K562 (cell line): ENCODE measurements around the gene DESI2. TPM values are rescaled to one million over a fixed set of nuclear protein-coding genes. Genes with fewer than 3 reads are reported as not detected.

ENCODE experiments used
- FOXA1 ChIP-seq: fragments of 450-650 bp; IDR thresholded peaks from 2 replicates; pipeline ENCODE4 v1.6.1; 2016; ENCODE audit warnings: mild to moderate bottlenecking, borderline replicate concordance
- JUN ChIP-seq, 2 experiments: sonication (generic) in 1 of 2; formaldehyde crosslinking in 1 of 2; IDR thresholded peaks; 2 replicates each; pipeline versions ENCODE4 v1.6.1 to v1.8.0; 2012 to 2022; ENCODE audit warnings: borderline replicate concordance in 2 of 2, mild to moderate bottlenecking in 2 of 2, improper control_type of control experiment in 1 of 2, low read depth in 1 of 2, low read length in 1 of 2, missing genetic modification reagents in 1 of 2
- NCOR1 ChIP-seq: fragments of 450-650 bp; IDR thresholded peaks from 2 replicates; pipeline ENCODE4 v1.6.1; 2016; ENCODE audit warnings: mild to moderate bottlenecking, moderate library complexity
- NEUROD1 ChIP-seq: fragments of 150-350 bp; IDR thresholded peaks from 2 replicates; pipeline ENCODE4 v1.6.1; 2014; ENCODE audit warnings: borderline replicate concordance, low read length, low read depth; ENCODE audit not compliant: partially characterized antibody
- NFE2L1 ChIP-seq: fragments of 450-650 bp; IDR thresholded peaks from 2 replicates; pipeline ENCODE4 v1.6.1; 2016; ENCODE audit warnings: missing genetic modification characterization, low read depth, mild to moderate bottlenecking, missing compliant biosample characterization, moderate library complexity, borderline replicate concordance
- POU5F1 ChIP-seq: fragments of 150-350 bp; IDR thresholded peaks from 2 replicates; pipeline ENCODE4 v1.6.1; 2014; ENCODE audit warnings: borderline replicate concordance, low read length, low read depth, mild to moderate bottlenecking; ENCODE audit not compliant: partially characterized antibody
- RBM14 ChIP-seq: fragments of 200-400 bp; formaldehyde crosslinking; IDR thresholded peaks from 2 replicates; pipeline ENCODE4 v1.6.1; 2018; ENCODE audit warnings: low read depth, mild to moderate bottlenecking, low read length, moderate library complexity, borderline replicate concordance; ENCODE audit not compliant: insufficient read depth
- SRSF7 ChIP-seq: fragments of 200-400 bp; formaldehyde crosslinking; optimal IDR thresholded peaks from 2 replicates; pipeline ENCODE3; 2017; ENCODE audit warnings: mild to moderate bottlenecking, low read depth, low read length
- TBL1XR1 ChIP-seq, 2 experiments: IDR thresholded peaks; 2 replicates each; pipeline ENCODE4 v1.6.1; 2012; ENCODE audit warnings: improper control_type of control experiment in 2 of 2, low read length in 2 of 2, mild to moderate bottlenecking in 1 of 2
- ZNF347 ChIP-seq: fragments of 450-650 bp; formaldehyde crosslinking; IDR thresholded peaks from 2 replicates; pipeline ENCODE4 v1.4.0; 2020; ENCODE audit warnings: low read depth, mild to moderate bottlenecking, moderate library complexity
- ZNF584 ChIP-seq: fragments of 200-800 bp; sonication (Bioruptor generic); IDR thresholded peaks from 2 replicates; pipeline ENCODE4 v1.6.1; 2016; ENCODE audit warnings: low read depth, mild to moderate bottlenecking, missing genetic modification characterization, missing compliant biosample characterization
- ZNF77 ChIP-seq: fragments of 250-450 bp; sonication (Bioruptor Pico); IDR thresholded peaks from 2 replicates; pipeline ENCODE4 v1.5.0; 2020
- ZSCAN29 ChIP-seq: fragments of 450-650 bp; IDR thresholded peaks from 2 replicates; pipeline ENCODE4 v1.6.1; 2017
- polyA plus RNA-seq, 8 experiments: library from polyadenylated mRNA; depleted of rRNA in 4 of 8; stranded (reverse) in 5 of 8; unstranded in 3 of 8; fragments of >200 nt; fragmentation: Nextera tagmentation in 2 of 8; fragmentation: Illumina TruSeq in 1 of 8; extraction: Ambion mirVana in 2 of 8; extraction: Trizol in 1 of 8; gene quantifications; 2 replicates each; pipeline versions ENCODE4 v1.2.1 to v1.2.3, GENCODE V29; 2011 to 2014; ENCODE audit warnings: inconsistent platforms in 1 of 8, missing spikeins in 1 of 8
- total RNA-seq, 7 experiments: library from RNA; depleted of rRNA in 6 of 7; stranded (reverse); fragments of >200 nt in 6 of 7; fragmentation: Illumina TruSeq in 2 of 7; extraction: Trizol in 2 of 7; gene quantifications; 2 replicates each; pipeline versions ENCODE4 v1.2.1 to v1.2.3, GENCODE V29; 2011 to 2021; ENCODE audit warnings: low replicate concordance in 1 of 7
- TF ChIP-seq, protein P1 (sequence below): fragments of 450-650 bp; formaldehyde crosslinking; conservative IDR thresholded peaks from 2 replicates; pipeline ENCODE4 v1.4.0; 2022; ENCODE audit warnings: mild to moderate bottlenecking, missing genetic modification characterization
- TF ChIP-seq, protein P2 (sequence below): fragments of 450-650 bp; formaldehyde crosslinking; IDR thresholded peaks from 2 replicates; pipeline ENCODE4 v1.4.0; 2022; ENCODE audit warnings: missing genetic modification characterization
- TF ChIP-seq, protein P3 (sequence below): fragments of 250-450 bp; sonication (Bioruptor Pico); IDR thresholded peaks from 2 replicates; pipeline ENCODE4 v1.4.0; 2020; ENCODE audit warnings: mild to moderate bottlenecking
- TF ChIP-seq, protein P4 (sequence below): sonication (generic); formaldehyde crosslinking; IDR thresholded peaks from 2 replicates; pipeline ENCODE4 v1.9.0; 2022; ENCODE audit warnings: mild to moderate bottlenecking, missing genetic modification reagents

The DESI2 gene
- total and polyA plus RNA-seq, 9 of the 15 experiments (the other 6 are each of a cell fraction or from before 2014, with no cell fraction given), result 17.4 to 59.4 (median 38.4) TPM

DNA sequence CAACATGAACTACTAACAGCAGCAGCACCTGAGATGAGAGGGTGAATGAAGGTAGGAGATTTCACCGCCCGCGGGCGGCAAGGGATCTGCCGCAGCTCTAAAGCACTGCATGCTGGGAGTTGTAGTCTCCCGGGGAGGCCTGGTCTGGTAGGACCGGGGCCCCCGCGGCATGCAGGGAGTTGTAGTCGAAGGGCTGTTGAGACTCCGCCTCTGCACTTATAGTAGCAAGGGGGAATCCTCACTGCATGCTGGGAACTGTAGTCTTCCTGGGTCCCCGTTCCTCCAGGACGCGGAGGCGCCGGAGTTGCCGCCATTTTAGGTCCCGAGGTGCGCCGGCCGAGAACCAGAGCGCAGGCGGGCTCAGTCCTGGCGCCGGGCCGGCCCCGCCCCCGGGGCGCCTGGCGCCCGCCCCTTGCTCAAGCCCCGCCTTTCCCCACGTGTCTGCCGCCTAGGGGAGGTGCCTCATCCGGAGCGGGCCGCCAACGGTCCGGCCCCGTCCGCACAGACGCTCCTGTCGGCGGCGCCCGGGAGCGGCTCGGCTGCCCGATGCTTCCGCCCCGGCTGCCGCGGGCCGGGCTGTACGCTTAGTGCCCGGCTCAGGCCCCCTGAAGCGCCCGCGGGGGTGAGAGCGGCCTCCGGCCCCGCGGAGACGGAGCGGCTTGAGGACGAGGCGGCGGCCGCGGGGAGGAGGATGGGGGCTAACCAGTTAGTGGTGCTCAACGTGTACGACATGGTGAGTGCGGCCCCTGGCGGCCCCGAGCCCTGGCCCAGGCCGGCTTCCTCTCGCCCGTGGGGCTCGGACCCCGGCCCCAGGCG lies at the start of gene DESI2 (continued):
- TF ChIP-seq RBM14, result no peak
- no peak for TF ChIP-seq NFE2L1 (tag)
- TF ChIP-seq ZNF77, result no peak
- TF ChIP-seq FOXA1, result no peak
- no peak for TF ChIP-seq NEUROD1
- no peak for TF ChIP-seq SRSF7
- TF ChIP-seq, protein P1, sequence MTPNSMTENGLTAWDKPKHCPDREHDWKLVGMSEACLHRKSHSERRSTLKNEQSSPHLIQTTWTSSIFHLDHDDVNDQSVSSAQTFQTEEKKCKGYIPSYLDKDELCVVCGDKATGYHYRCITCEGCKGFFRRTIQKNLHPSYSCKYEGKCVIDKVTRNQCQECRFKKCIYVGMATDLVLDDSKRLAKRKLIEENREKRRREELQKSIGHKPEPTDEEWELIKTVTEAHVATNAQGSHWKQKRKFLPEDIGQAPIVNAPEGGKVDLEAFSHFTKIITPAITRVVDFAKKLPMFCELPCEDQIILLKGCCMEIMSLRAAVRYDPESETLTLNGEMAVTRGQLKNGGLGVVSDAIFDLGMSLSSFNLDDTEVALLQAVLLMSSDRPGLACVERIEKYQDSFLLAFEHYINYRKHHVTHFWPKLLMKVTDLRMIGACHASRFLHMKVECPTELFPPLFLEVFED (CRISPR knock-in tag), result no peak
- TF ChIP-seq ZNF347 (CRISPR knock-in tag), result 0 out of 2 replicates have a peak, but pooled peaks have one; percentile 28
- TF ChIP-seq ZNF584 (CRISPR knock-in tag), result peak; percentile 65; the same call in 1 of the 2 replicates
- TF ChIP-seq, protein P2, sequence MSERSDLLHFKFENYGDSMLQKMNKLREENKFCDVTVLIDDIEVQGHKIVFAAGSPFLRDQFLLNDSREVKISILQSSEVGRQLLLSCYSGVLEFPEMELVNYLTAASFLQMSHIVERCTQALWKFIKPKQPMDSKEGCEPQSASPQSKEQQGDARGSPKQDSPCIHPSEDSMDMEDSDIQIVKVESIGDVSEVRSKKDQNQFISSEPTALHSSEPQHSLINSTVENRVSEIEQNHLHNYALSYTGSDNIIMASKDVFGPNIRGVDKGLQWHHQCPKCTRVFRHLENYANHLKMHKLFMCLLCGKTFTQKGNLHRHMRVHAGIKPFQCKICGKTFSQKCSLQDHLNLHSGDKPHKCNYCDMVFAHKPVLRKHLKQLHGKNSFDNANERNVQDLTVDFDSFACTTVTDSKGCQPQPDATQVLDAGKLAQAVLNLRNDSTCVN (CRISPR knock-in tag), result no peak
- TF ChIP-seq ZSCAN29, result peak; percentile 47; the same call in 1 of the 2 replicates
- no peak for TF ChIP-seq TBL1XR1 (IDR thresholded peaks at IDR 0.05; ENCODE audit: low read length in 2 of 2)
- TF ChIP-seq POU5F1, result no peak
- TF ChIP-seq, protein P3, sequence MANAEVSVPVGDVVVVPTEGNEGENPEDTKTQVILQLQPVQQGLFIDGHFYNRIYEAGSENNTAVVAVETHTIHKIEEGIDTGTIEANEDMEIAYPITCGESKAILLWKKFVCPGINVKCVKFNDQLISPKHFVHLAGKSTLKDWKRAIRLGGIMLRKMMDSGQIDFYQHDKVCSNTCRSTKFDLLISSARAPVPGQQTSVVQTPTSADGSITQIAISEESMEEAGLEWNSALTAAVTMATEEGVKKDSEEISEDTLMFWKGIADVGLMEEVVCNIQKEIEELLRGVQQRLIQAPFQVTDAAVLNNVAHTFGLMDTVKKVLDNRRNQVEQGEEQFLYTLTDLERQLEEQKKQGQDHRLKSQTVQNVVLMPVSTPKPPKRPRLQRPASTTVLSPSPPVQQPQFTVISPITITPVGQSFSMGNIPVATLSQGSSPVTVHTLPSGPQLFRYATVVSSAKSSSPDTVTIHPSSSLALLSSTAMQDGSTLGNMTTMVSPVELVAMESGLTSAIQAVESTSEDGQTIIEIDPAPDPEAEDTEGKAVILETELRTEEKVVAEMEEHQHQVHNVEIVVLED, result peak; percentile 65
- no peak for TF ChIP-seq NCOR1
- TF ChIP-seq JUN (IDR thresholded peaks at IDR 0.05; ENCODE audit: borderline replicate concordance, low read depth, low read length), result no peak; the same call in 1 of the 2 replicates
- peak; percentile 84; the same call in 1 of the 2 replicates for TF ChIP-seq JUN (CRISPR knock-in tag; IDR thresholded peaks at IDR 0.05; ENCODE audit: borderline replicate concordance)
- TF ChIP-seq, protein P4, sequence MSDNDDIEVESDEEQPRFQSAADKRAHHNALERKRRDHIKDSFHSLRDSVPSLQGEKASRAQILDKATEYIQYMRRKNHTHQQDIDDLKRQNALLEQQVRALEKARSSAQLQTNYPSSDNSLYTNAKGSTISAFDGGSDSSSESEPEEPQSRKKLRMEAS (CRISPR knock-in tag), result peak; percentile 78
